Left lobe of liver (tissue), 2 donors: ENCODE measurements around the gene GLIS1. TPM values are rescaled to one million over a fixed set of nuclear protein-coding genes. Genes with fewer than 3 reads are reported as not detected.
"Not testable (repeated sequence)": the region's sequence is repeated elsewhere in the genome, so short reads cannot be mapped to it uniquely, and the experiment has no call there.

Experiments used
- ATAC-seq: fragments of 200-7000 bp; cut with Tn5 transposase; one replicate; pipeline ENCODE4 v1.9.1; 2020; ENCODE audit warnings: mild to moderate bottlenecking, moderate library complexity
- DNase-seq: peaks from one replicate; pipeline ENCODE4 v3.0.0-alpha.2; 2020; ENCODE audit warnings: low spot score
- total RNA-seq: library from RNA; stranded (reverse); gene quantifications from one replicate; pipeline ENCODE4 v1.2.1, GENCODE V29; 2021
- donor health status: DM: no; HTN: no; CAD: no; lungs with moderate emphysema.
- donor health status: DM: no; HTN: yes; CAD: no.

Gene GLIS1
- total RNA-seq, 1 donor from 2014 or later, result not detected

- ATAC-seq (no peak), DNase-seq (no peak)
Observed at GRCh38 chr1:53656747-53657530, 82.0 kb downstream of the GLIS1 start.

- DNase-seq (no peak), ATAC-seq (no peak)
Observed at GRCh38 chr1:53655931-53656746, 82.8 kb downstream of the GLIS1 start.

GRCh38 chr1:53654216-53655210, 84.5 kb downstream of the GLIS1 start:
- ATAC-seq (no peak), DNase-seq (no peak)

- ATAC-seq (no peak), DNase-seq (no peak)
Observed at GRCh38 chr1:53653631-53654030, 85.3 kb downstream of the GLIS1 start.

GRCh38 chr1:53653200-53653575, 85.8 kb downstream of the GLIS1 start:
- DNase-seq (no peak), ATAC-seq (no peak)

GRCh38 chr1:53652441-53653199, 86.3 kb downstream of the GLIS1 start:
- no peak for ATAC-seq
- DNase-seq, result no peak

GRCh38 chr1:53651356-53651755, 87.6 kb downstream of the GLIS1 start:
- DNase-seq (no peak), ATAC-seq (no peak)

- no peak for ATAC-seq
- no peak for DNase-seq
Observed at GRCh38 chr1:53648516-53648915, 90.4 kb downstream of the GLIS1 start.

- ATAC-seq, DNase-seq: not testable (repeated sequence)
Observed at GRCh38 chr1:53647915-53648314, 91.0 kb downstream of the GLIS1 start.

- DNase-seq (no peak), ATAC-seq (no peak)
Observed at GRCh38 chr1:53646732-53647131, 92.2 kb downstream of the GLIS1 start.

- DNase-seq, result no peak
- ATAC-seq, result no peak
Observed at GRCh38 chr1:53645690-53646078, 93.3 kb downstream of the GLIS1 start.

- ATAC-seq, result no peak
- no peak for DNase-seq
Observed at GRCh38 chr1:53644909-53645689, 93.9 kb downstream of the GLIS1 start.

GRCh38 chr1:53644496-53644895, 94.5 kb downstream of the GLIS1 start:
- ATAC-seq (no peak), DNase-seq (no peak)

GRCh38 chr1:53643881-53644390, 95.0 kb downstream of the GLIS1 start:
- DNase-seq (no peak), ATAC-seq (no peak)

GRCh38 chr1:53643041-53643880, 95.7 kb downstream of the GLIS1 start:
- DNase-seq, result no peak
- no peak for ATAC-seq

- ATAC-seq (no peak), DNase-seq (no peak)
Observed at GRCh38 chr1:53642607-53643006, 96.4 kb downstream of the GLIS1 start.

GRCh38 chr1:53642215-53642555, 96.8 kb downstream of the GLIS1 start:
- no peak for DNase-seq
- no peak for ATAC-seq

- ATAC-seq (no peak), DNase-seq (no peak)
Observed at GRCh38 chr1:53641481-53642214, 97.3 kb downstream of the GLIS1 start.
